ENCODE measurements around the gene NUP85. TPM values are rescaled to one million over a fixed set of nuclear protein-coding genes. Genes with fewer than 3 reads are reported as not detected.

The NUP85 gene, protein sequence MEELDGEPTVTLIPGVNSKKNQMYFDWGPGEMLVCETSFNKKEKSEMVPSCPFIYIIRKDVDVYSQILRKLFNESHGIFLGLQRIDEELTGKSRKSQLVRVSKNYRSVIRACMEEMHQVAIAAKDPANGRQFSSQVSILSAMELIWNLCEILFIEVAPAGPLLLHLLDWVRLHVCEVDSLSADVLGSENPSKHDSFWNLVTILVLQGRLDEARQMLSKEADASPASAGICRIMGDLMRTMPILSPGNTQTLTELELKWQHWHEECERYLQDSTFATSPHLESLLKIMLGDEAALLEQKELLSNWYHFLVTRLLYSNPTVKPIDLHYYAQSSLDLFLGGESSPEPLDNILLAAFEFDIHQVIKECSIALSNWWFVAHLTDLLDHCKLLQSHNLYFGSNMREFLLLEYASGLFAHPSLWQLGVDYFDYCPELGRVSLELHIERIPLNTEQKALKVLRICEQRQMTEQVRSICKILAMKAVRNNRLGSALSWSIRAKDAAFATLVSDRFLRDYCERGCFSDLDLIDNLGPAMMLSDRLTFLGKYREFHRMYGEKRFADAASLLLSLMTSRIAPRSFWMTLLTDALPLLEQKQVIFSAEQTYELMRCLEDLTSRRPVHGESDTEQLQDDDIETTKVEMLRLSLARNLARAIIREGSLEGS
- total RNA-seq, result 21.0 and 27.1 TPM in 2 replicates

DNA sequence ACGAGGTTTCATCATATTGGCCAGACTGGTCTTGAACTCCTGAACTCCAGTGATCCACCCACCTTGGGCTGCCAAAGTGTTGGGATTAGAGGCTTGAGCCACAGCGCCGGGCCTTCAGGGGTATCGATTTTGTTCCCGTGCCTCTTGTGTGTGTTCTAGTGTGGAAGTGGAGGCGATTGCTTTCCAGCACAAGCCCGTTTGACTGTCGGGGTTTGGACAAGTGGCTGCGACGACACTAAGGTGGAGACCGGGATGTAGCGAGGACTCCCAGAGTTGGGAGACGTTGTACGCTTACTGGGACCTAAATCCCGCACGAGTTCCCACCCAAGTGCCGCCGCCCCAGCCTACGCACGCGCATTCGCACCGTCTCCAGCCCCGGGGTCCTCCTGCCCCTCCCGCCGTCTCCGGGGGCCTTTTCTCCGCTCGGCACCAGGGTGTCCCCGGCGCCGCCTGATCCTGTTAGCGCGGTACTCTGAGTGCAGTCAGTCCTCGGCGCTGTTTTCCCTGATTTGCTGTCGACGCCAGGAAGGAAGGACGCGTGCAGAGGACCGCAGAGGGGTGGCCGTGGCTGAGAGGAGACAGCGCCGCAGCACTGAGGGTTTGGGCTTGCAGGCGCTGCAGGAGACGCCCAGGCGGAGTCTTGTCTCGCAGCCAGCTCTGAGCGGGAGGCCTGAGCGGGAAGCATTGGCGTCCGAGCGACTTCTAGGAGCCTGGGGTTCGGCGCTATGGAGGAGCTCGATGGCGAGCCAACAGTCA, at the start of gene NUP85:
TSS of gene NUP85 (plus strand) at position 643 of the 756 bp plus-strand sequence. CDS start at position 726, 83 bp downstream.

DNA sequence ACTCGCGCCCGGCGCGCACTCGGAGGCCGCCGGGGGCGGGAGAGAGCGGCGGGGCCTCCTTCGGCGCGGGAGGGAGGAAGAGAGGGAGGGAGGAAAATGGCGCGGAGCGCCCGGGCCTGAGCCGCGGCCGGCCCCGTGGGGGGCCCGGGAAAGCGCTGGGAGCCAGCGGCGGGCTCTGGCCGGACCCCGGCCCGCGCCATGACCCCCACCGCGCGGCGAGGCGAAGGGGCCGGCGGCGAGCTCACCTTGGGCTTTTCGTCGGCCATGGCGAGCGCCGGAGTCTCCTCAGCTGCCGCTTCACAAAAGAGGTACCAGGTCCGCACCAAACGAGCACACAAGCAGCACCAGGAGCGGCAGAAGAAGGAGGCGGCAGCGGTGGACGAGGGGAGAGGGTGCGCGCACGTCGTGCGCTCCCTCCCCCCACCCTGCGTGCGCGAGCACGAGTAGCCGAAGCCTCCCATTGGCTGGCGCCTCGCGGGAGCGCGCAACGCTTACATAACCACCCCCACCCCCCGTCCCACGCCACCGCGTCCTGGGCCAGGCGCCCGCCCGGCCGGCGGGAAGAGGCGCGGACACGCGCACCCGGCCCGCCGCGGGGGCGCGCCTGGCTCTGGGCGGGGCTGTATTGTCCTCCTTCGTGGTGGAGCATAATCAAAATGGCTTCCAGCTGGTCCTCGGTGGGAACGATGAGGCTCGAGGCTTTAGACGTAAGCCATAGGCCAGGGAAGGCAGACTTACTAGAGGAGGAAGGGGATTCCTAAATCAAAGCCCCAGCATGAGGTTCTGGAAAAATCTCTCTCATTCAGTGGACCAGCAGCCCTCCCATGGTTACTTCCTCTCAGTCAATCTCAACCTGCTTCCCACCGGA, 22.7 kb upstream of the NUP85 start, which contains the start of gene SUMO2:
TSS of gene SUMO2 (minus strand) at position 391 of the 868 bp plus-strand sequence. CDS start at position 266, 125 bp downstream.

DNA sequence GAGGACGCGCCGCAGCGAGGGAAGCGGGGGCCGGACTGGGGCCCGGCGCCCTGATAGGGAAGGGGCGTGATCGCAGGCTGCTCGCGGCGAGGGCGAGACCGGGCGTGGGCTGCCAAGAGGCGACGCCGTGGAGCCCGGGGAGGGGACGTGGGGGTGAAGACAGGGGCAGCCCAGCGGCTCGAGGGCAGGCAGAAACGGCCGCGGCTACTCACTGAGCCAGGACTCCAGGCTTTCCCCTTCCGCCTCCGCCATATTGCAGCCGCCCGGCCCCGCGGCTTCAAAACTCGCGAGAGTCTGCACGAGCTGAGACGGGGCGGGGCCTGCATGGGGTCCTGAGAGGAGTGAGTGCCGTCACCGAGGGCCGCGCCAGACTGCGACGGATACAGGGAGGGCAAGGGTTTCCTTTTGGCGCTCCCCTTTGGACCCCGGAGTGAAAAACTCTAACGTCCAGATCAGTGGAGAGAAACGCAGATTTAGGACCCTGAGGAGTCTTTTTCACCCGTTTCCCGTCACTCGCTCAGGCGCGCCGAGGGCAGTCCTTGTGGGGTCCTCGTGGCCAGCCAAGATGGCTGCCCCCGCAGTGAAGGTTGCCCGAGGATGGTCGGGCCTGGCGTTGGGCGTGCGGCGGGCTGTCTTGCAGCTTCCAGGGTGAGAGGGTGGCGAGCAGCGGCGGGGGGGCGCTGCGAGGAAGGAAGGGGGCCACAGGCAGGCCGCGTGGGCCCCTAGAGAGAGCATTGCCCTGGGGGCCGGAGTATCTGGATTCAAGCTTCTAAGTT, 56.0 kb downstream of the NUP85 start, which contains the start of the genes GGA3 and MRPS7:
TSS of gene GGA3 (minus strand) at position 271 of the 776 bp plus-strand sequence. CDS start at position 252, 19 bp downstream.
TSS of gene MRPS7 (plus strand) at position 544 of the 776 bp plus-strand sequence. CDS start at position 566, 22 bp downstream.

DNA sequence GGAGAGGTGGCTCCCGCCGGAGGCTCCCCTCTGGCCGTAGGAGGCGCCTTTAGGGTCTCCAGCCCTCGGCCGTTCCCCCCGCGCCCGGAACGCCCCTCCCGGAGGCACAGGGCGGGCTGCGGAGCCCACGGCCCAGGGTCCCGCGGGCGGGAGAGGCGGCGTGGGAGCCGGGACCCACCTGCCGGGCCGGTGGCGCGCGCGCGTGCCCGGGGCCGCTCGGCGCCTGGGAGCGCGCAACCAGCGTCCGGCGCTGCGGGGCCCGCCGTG, 65.4 kb downstream of the NUP85 start, which contains the start of gene MIF4GD:
TSS of gene MIF4GD (minus strand) at position 266 of the 267 bp plus-strand sequence. CDS start 1,036 bp downstream, outside the sequence.

Other genes starting within 250 kb of the NUP85 start
- gene HID1, start 232.9 kb upstream of the NUP85 start, total RNA-seq, result 0.16 and 0.61 TPM in 2 replicates
- gene CDR2L, start 218.0 kb upstream of the NUP85 start, total RNA-seq, result 29.3 and 30.5 TPM in 2 replicates
- gene MRPL58, start 193.0 kb upstream of the NUP85 start, total RNA-seq, result 14.8 and 24.9 TPM in 2 replicates
- gene ATP5PD, start 158.7 kb upstream of the NUP85 start, total RNA-seq, result 175 TPM in 2 replicates
- gene KCTD2, start 158.5 kb upstream of the NUP85 start, total RNA-seq, result 24.5 and 25.3 TPM in 2 replicates
- gene SLC16A5, start 117.7 kb upstream of the NUP85 start, total RNA-seq, result 28.1 and 33.5 TPM in 2 replicates
- gene ARMC7, start 95.7 kb upstream of the NUP85 start, total RNA-seq, result 1.8 and 3.2 TPM in 2 replicates
- gene NT5C, start 73.9 kb upstream of the NUP85 start, total RNA-seq, result 52.0 and 54.2 TPM in 2 replicates
- 67.5 and 75.2 TPM in 2 replicates for gene JPT1, start 51.2 kb upstream of the NUP85 start, total RNA-seq
- gene SUMO2, start 22.7 kb upstream of the NUP85 start, total RNA-seq, result 62.1 and 72.7 TPM in 2 replicates
- gene GGA3, start 55.9 kb downstream of the NUP85 start, total RNA-seq, result 18.2 and 18.7 TPM in 2 replicates
- gene MRPS7, start 56.2 kb downstream of the NUP85 start, total RNA-seq, result 31.6 and 41.5 TPM in 2 replicates
- 4.9 and 8.3 TPM in 2 replicates for gene MIF4GD, start 65.6 kb downstream of the NUP85 start, total RNA-seq
- gene SLC25A19, start 83.8 kb downstream of the NUP85 start, total RNA-seq, result 6.2 and 8.4 TPM in 2 replicates
- 72.2 and 86.1 TPM in 2 replicates for gene GRB2, start 200.0 kb downstream of the NUP85 start, total RNA-seq

Measured in hair follicle dermal papilla cell (primary cell).